HG03103 (cell line): ENCODE results near the gene BICD2.

ENCODE experiments used
- ATAC-seq: cut with Tn5 transposase; IDR thresholded peaks from one replicate; pipeline ENCODE4 v1.9.1; 2021; ENCODE audit warnings: low read depth; ENCODE audit not compliant: unreplicated experiment

Gene BICD2

GRCh38 chr9:92716557-92716956, 48.1 kb downstream of the BICD2 start:
- no peak for ATAC-seq

- no peak for ATAC-seq
These were observed 49.0 kb downstream of the BICD2 start for GRCh38 chr9:92715488-92716231.

GRCh38 chr9:92714787-92715487, 49.7 kb downstream of the BICD2 start:
- no peak for ATAC-seq

GRCh38 chr9:92714016-92714415, 50.6 kb downstream of the BICD2 start:
- no peak for ATAC-seq

GRCh38 chr9:92713528-92713927, 51.1 kb downstream of the BICD2 start:
- no peak for ATAC-seq

- ATAC-seq = no peak
These were observed 51.9 kb downstream of the BICD2 start for GRCh38 chr9:92712767-92713166.

GRCh38 chr9:92711844-92712243, 52.8 kb downstream of the BICD2 start:
- ATAC-seq = no peak

GRCh38 chr9:92711146-92711545, 53.5 kb downstream of the BICD2 start:
- ATAC-seq = no peak

- ATAC-seq = no peak
These were observed 54.3 kb downstream of the BICD2 start for GRCh38 chr9:92710368-92710767.

GRCh38 chr9:92709954-92710353, 54.7 kb downstream of the BICD2 start:
- no peak for ATAC-seq

- ATAC-seq = no peak
These were observed 55.4 kb downstream of the BICD2 start for GRCh38 chr9:92709240-92709639.

GRCh38 chr9:92707530-92707929, 57.1 kb downstream of the BICD2 start:
- ATAC-seq = no peak

GRCh38 chr9:92706218-92706940, 58.3 kb downstream of the BICD2 start:
- no peak for ATAC-seq

GRCh38 chr9:92704528-92704927, 60.1 kb downstream of the BICD2 start:
- no peak for ATAC-seq

GRCh38 chr9:92696619-92697018, 68.0 kb downstream of the BICD2 start:
- no peak for ATAC-seq

- ATAC-seq = no peak
These were observed 77.7 kb downstream of the BICD2 start for GRCh38 chr9:92686954-92687353.

GRCh38 chr9:92685022-92685421, 79.6 kb downstream of the BICD2 start:
- ATAC-seq = no peak

GRCh38 chr9:92682269-92682668, 82.4 kb downstream of the BICD2 start:
- no peak for ATAC-seq

GRCh38 chr9:92680166-92681119, 84.2 kb downstream of the BICD2 start:
- ATAC-seq = no peak

GRCh38 chr9:92679413-92680165, 85.0 kb downstream of the BICD2 start:
- no peak for ATAC-seq
